GM23338 (cell line): ENCODE data around the gene ABCD1. TPM values are rescaled to one million over a fixed set of nuclear protein-coding genes. Genes with fewer than 3 reads are reported as not detected.

Source experiments
- ATAC-seq: fragments of 200-7000 bp; cut with Tn5 transposase; 3 replicates; pipeline ENCODE4 v1.9.1; 2020
- DNase-seq: peaks from one replicate; pipeline ENCODE4 v3.0.0-alpha.2; 2015; ENCODE audit warnings: low spot score
- H2AFZ ChIP-seq: fragments of 200-600 bp; sonication (generic); 2 replicates; pipeline ENCODE4 v1.8.0; 2016; ENCODE audit warnings: antibody characterized with exemption, mild to moderate bottlenecking, moderate library complexity
- H3F3A ChIP-seq: fragments of 200-600 bp; sonication (generic); replicated peaks from 2 replicates; pipeline ENCODE4 v1.8.0; 2017; ENCODE audit warnings: antibody characterized with exemption, mixed run types, low read depth
- H3K27ac ChIP-seq: fragments of 200-600 bp; sonication (generic); 2 replicates; pipeline ENCODE4 v1.6.1; 2016; ENCODE audit warnings: low read depth
- H3K27me3 ChIP-seq: fragments of 200-600 bp; sonication (generic); 2 replicates; pipeline ENCODE4 v1.8.0; 2016; ENCODE audit warnings: mild to moderate bottlenecking, mixed run types, moderate library complexity; ENCODE audit not compliant: insufficient read depth
- H3K36me3 ChIP-seq: fragments of 200-600 bp; sonication (generic); 2 replicates; pipeline ENCODE4 v1.8.0; 2016; ENCODE audit warnings: mild to moderate bottlenecking; ENCODE audit not compliant: insufficient read depth
- H3K4me1 ChIP-seq: fragments of 200-600 bp; sonication (generic); 2 replicates; pipeline ENCODE4 v1.8.0; 2016; ENCODE audit warnings: mild to moderate bottlenecking, moderate library complexity; ENCODE audit not compliant: insufficient read depth
- H3K4me2 ChIP-seq: fragments of 200-600 bp; sonication (generic); 2 replicates; pipeline ENCODE4 v1.7.1; 2017; ENCODE audit warnings: mixed run types
- H3K4me3 ChIP-seq: fragments of 200-600 bp; sonication (generic); 2 replicates; pipeline ENCODE4 v1.6.1; 2016; ENCODE audit warnings: mixed run types
- H3K79me2 ChIP-seq: fragments of 200-600 bp; sonication (generic); replicated peaks from 2 replicates; pipeline ENCODE4 v1.8.0; 2017; ENCODE audit warnings: mild to moderate bottlenecking; ENCODE audit not compliant: insufficient read depth
- H3K9me2 ChIP-seq: fragments of 200-600 bp; sonication (generic); 2 replicates; pipeline ENCODE4 v1.8.0; 2017; ENCODE audit not compliant: insufficient read depth
- H4K20me1 ChIP-seq: fragments of 200-600 bp; sonication (generic); replicated peaks from 2 replicates; pipeline ENCODE4 v1.8.0; 2017; ENCODE audit warnings: mild to moderate bottlenecking; ENCODE audit not compliant: insufficient read depth
- H3K27ac Mint-ChIP-seq: 2 replicates; pipeline ENCODE4 v1.8.0; 2020; ENCODE audit warnings: inconsistent platforms, mild to moderate bottlenecking, moderate library complexity, mixed read lengths
- H3K27me3 Mint-ChIP-seq: 3 replicates; pipeline ENCODE4 v1.8.0; 2022; ENCODE audit warnings: low read depth, mild to moderate bottlenecking, moderate library complexity, mixed read lengths, inconsistent platforms; ENCODE audit not compliant: insufficient read depth, poor library complexity
- H3K36me3 Mint-ChIP-seq: 3 replicates; pipeline ENCODE4 v1.8.0; 2021; ENCODE audit warnings: low read depth, mild to moderate bottlenecking, inconsistent platforms, moderate library complexity, mixed read lengths
- H3K4me1 Mint-ChIP-seq: 3 replicates; pipeline ENCODE4 v1.8.0; 2020; ENCODE audit warnings: mild to moderate bottlenecking, inconsistent platforms, mixed read lengths
- H3K4me3 Mint-ChIP-seq: 3 replicates; pipeline ENCODE4 v1.8.0; 2021; ENCODE audit warnings: moderate library complexity, mild to moderate bottlenecking, inconsistent platforms, mixed read lengths
- H3K9me3 Mint-ChIP-seq: 3 replicates; pipeline ENCODE4 v1.8.0; 2020; ENCODE audit warnings: moderate library complexity, mild to moderate bottlenecking, inconsistent platforms, mixed read lengths
- CREB1 ChIP-seq: fragments of 250-450 bp; sonication (Bioruptor Pico); IDR thresholded peaks from 2 replicates; pipeline ENCODE4 v1.5.0; 2020; ENCODE audit warnings: low read depth, mild to moderate bottlenecking, moderate library complexity
- CTCF ChIP-seq, 2 experiments: fragments of 200-600 bp in 1 of 2; sonication (generic) in 1 of 2; conservative IDR thresholded peaks; 2 replicates each; pipeline versions ENCODE4 v1.5.1 to v1.6.1; 2016 to 2017; ENCODE audit warnings: antibody characterized with exemption in 2 of 2, low read depth in 2 of 2, mild to moderate bottlenecking in 2 of 2, moderate library complexity in 1 of 2
- ETS1 ChIP-seq: IDR thresholded peaks from 2 replicates; pipeline ENCODE4 v1.6.1; 2016; ENCODE audit warnings: antibody characterized with exemption
- EZH2 ChIP-seq: fragments of 200-600 bp; sonication (generic); IDR thresholded peaks from one replicate; pipeline ENCODE4 v1.8.0; 2017; ENCODE audit warnings: antibody characterized with exemption, mild to moderate bottlenecking, low read depth; ENCODE audit not compliant: unreplicated experiment
- JUNB ChIP-seq: IDR thresholded peaks from one replicate; pipeline ENCODE4 v1.6.1; 2016; ENCODE audit warnings: antibody characterized with exemption; ENCODE audit not compliant: unreplicated experiment
- NANOG ChIP-seq: IDR thresholded peaks from 2 replicates; pipeline ENCODE4 v1.6.1; 2016; ENCODE audit warnings: antibody characterized with exemption, borderline replicate concordance
- POLR2AphosphoS5 ChIP-seq: IDR thresholded peaks from 2 replicates; pipeline ENCODE4 v1.6.1; 2016; ENCODE audit warnings: antibody characterized with exemption, low read depth
- STAT1 ChIP-seq: IDR thresholded peaks from one replicate; pipeline ENCODE4 v1.6.1; 2016; ENCODE audit warnings: antibody characterized with exemption; ENCODE audit not compliant: unreplicated experiment
- ZNF114 ChIP-seq: fragments of 250-450 bp; sonication (Bioruptor Pico); IDR thresholded peaks from 2 replicates; pipeline ENCODE4 v1.5.0; 2020; ENCODE audit warnings: mild to moderate bottlenecking, moderate library complexity
- ZNF331 ChIP-seq: fragments of 250-450 bp; sonication (Bioruptor Pico); IDR thresholded peaks from 2 replicates; pipeline ENCODE4 v1.5.0; 2020; ENCODE audit warnings: low read depth, mild to moderate bottlenecking, moderate library complexity
- ZNF462 ChIP-seq: fragments of 250-450 bp; sonication (Bioruptor Pico); IDR thresholded peaks from 2 replicates; pipeline ENCODE4 v1.5.0; 2020; ENCODE audit warnings: mild to moderate bottlenecking, moderate library complexity
- polyA plus RNA-seq: library from polyadenylated mRNA; unstranded; fragments of >200 nt; fragmentation: Nextera tagmentation; extraction: Ambion mirVana; gene quantifications from 2 replicates; pipeline ENCODE4 v1.2.1, GENCODE V29; 2016
- total RNA-seq: library from RNA; depleted of rRNA; stranded (reverse); fragments of >200 nt; shearing (Covaris generic); gene quantifications from 2 replicates; pipeline ENCODE4 v1.2.3, GENCODE V29; 2014

The ABCD1 gene
- total and polyA plus RNA-seq, 2 experiments from 2014 or later: 2.4 to 8.9 TPM

GRCh38 chrX:153731117-153731844 lies 6.6 kb downstream of the ABCD1 start (continued):
- TF ChIP-seq CTCF (conservative IDR thresholded peaks at IDR 0.05; ENCODE audit: low read depth in 2 of 2): no peak
- no peak for TF ChIP-seq EZH2
- no peak for TF ChIP-seq STAT1
- no peak for TF ChIP-seq CREB1 (CRISPR knock-in tag)

- H3K27ac ChIP-seq: no peak overlapping the region
- Mint-ChIP-seq H3K36me3 (peaks cover 9% of the 10 kb centered on the region; the same call in 1 of the 3 replicates), H3K9me3 (peaks cover 2% of the 10 kb centered on the region; the same call in 1 of the 3 replicates), H3K27me3 (peaks cover 5% of the 10 kb centered on the region), H3K27ac (no peak overlapping the region), H3K4me3 (no peak overlapping the region), H3K4me1 (peaks cover 21% of the 10 kb centered on the region)
- peaks cover 7% of the 10 kb centered on the region; the same call in 1 of the 2 replicates for H3K4me1 ChIP-seq
- no peaks in the 10 kb centered on the region for H4K20me1 ChIP-seq
- H3K4me2 ChIP-seq: no peak overlapping the region
- H3K4me3 ChIP-seq: no peak overlapping the region
- no peak overlapping the region for H2AFZ ChIP-seq
- no peak for ATAC-seq
- no peaks in the 10 kb centered on the region for H3K36me3 ChIP-seq
- TF ChIP-seq JUNB: no peak
- no peak for TF ChIP-seq STAT1
- no peak for TF ChIP-seq EZH2
- TF ChIP-seq NANOG: no peak
- no peak for TF ChIP-seq ZNF331 (CRISPR knock-in tag)
- TF ChIP-seq ETS1: no peak
- H3F3A ChIP-seq: no peaks in the 10 kb centered on the region
- no peaks in the 10 kb centered on the region for H3K27me3 ChIP-seq
- H3K79me2 ChIP-seq: no peaks in the 10 kb centered on the region
- H3K9me2 ChIP-seq: no peaks in the 10 kb centered on the region
- DNase-seq: no peak
These were observed 7.2 kb downstream of the ABCD1 start for GRCh38 chrX:153731845-153732215.

GRCh38 chrX:153732401-153732800 lies 7.7 kb downstream of the ABCD1 start:
- Histone ChIP-seq H3K36me3 (no peaks in the 10 kb centered on the region), H2AFZ (no peak overlapping the region), H3F3A (no peaks in the 10 kb centered on the region), H3K27ac (no peak overlapping the region), H3K4me2 (no peak overlapping the region), H3K4me1 (peaks cover 2% of the 10 kb centered on the region; the same call in 1 of the 2 replicates), H3K79me2 (no peaks in the 10 kb centered on the region), H4K20me1 (no peaks in the 10 kb centered on the region), H3K27me3 (no peaks in the 10 kb centered on the region), H3K4me3 (no peak overlapping the region), H3K9me2 (no peaks in the 10 kb centered on the region)
- DNase-seq: no peak
- peaks cover 2% of the 10 kb centered on the region; the same call in 1 of the 3 replicates for H3K9me3 Mint-ChIP-seq
- peaks cover 5% of the 10 kb centered on the region for H3K27me3 Mint-ChIP-seq
- no peak overlapping the region for H3K27ac Mint-ChIP-seq
- peaks cover 15% of the 10 kb centered on the region for H3K4me1 Mint-ChIP-seq
- H3K4me3 Mint-ChIP-seq: no peak overlapping the region
- H3K36me3 Mint-ChIP-seq: peaks cover 9% of the 10 kb centered on the region; the same call in 1 of the 3 replicates
- ATAC-seq: no peak
- TF ChIP-seq ZNF462 (CRISPR knock-in tag): no peak
- TF ChIP-seq POLR2AphosphoS5: no peak
- TF ChIP-seq STAT1: no peak
- TF ChIP-seq ZNF114 (CRISPR knock-in tag): no peak
- TF ChIP-seq NANOG: no peak
